ENCODE data around the gene THRB.

Gene THRB

GRCh38 chr3:24388159-24388558 is 106.5 kb downstream of the THRB start:
- no peak for TF ChIP-seq CTCF (IDR thresholded peaks at IDR 0.05; ENCODE audit: low read depth, low read length)
- no peak for DNase-seq (ENCODE audit: extremely low read depth, low read depth)

- TF ChIP-seq CTCF (IDR thresholded peaks at IDR 0.05; ENCODE audit: low read depth, low read length), result no peak
- DNase-seq (ENCODE audit: extremely low read depth, low read depth), result peak; percentile 14
These were observed 107.2 kb downstream of the THRB start for GRCh38 chr3:24387493-24387892.

GRCh38 chr3:24387000-24387399 is 107.7 kb downstream of the THRB start:
- DNase-seq (ENCODE audit: extremely low read depth, low read depth), result no peak
- no peak for TF ChIP-seq CTCF (IDR thresholded peaks at IDR 0.05; ENCODE audit: low read depth, low read length)

- DNase-seq (ENCODE audit: extremely low read depth, low read depth), result no peak
- no peak for TF ChIP-seq CTCF (IDR thresholded peaks at IDR 0.05; ENCODE audit: low read depth, low read length)
These were observed 108.2 kb downstream of the THRB start for GRCh38 chr3:24386458-24386857.

- no peak for TF ChIP-seq CTCF (IDR thresholded peaks at IDR 0.05; ENCODE audit: low read depth, low read length)
- DNase-seq (ENCODE audit: extremely low read depth, low read depth), result no peak
These were observed 109.5 kb downstream of the THRB start for GRCh38 chr3:24385012-24385615.

GRCh38 chr3:24382647-24383046 is 112.0 kb downstream of the THRB start:
- no peak for TF ChIP-seq CTCF (IDR thresholded peaks at IDR 0.05; ENCODE audit: low read depth, low read length)

GRCh38 chr3:24379936-24380335 is 114.7 kb downstream of the THRB start:
- TF ChIP-seq CTCF (IDR thresholded peaks at IDR 0.05; ENCODE audit: low read depth, low read length), result no peak

More at GRCh38 chr3:24382647-24383046, 112.0 kb downstream of the THRB start:
- no peak for DNase-seq (ENCODE audit: extremely low read depth, low read depth)

More at GRCh38 chr3:24379936-24380335, 114.7 kb downstream of the THRB start:
- DNase-seq (ENCODE audit: extremely low read depth, low read depth), result no peak
